H9 (cell line): ENCODE measurements around the gene PLBD1. TPM values are rescaled to one million over a fixed set of nuclear protein-coding genes. Genes with fewer than 3 reads are reported as not detected.

Experiments
- DNase-seq: peaks from one replicate; pipeline ENCODE4 v3.0.0-alpha.2; 2017
- H2AFZ ChIP-seq: one replicate; pipeline ENCODE4 v1.6.1; 2013; ENCODE audit warnings: mild to moderate bottlenecking, low read length, control low read depth, moderate library complexity
- H2AK5ac ChIP-seq: 2 replicates; pipeline ENCODE4 v1.6.1; 2013; ENCODE audit warnings: low read length, control low read depth, mixed read lengths; ENCODE audit not compliant: insufficient read length
- H2BK120ac ChIP-seq: one replicate; pipeline ENCODE4 v1.6.1; 2013; ENCODE audit warnings: low read depth, mild to moderate bottlenecking, low read length, control low read depth, inconsistent platforms; ENCODE audit not compliant: poor library complexity, severe bottlenecking
- H2BK12ac ChIP-seq: 2 replicates; pipeline ENCODE4 v1.6.1; 2013; ENCODE audit warnings: low read length, control low read depth, mixed read lengths, low read depth; ENCODE audit not compliant: insufficient read length
- H2BK15ac ChIP-seq: 2 replicates; pipeline ENCODE4 v1.6.1; 2013; ENCODE audit warnings: low read depth, low read length, control low read depth
- H2BK20ac ChIP-seq: one replicate; pipeline ENCODE4 v1.6.1; 2013; ENCODE audit warnings: low read depth, mild to moderate bottlenecking, low read length, control low read depth, inconsistent platforms; ENCODE audit not compliant: poor library complexity, severe bottlenecking
- H2BK5ac ChIP-seq: 2 replicates; pipeline ENCODE4 v1.6.1; 2013; ENCODE audit warnings: low read length, control low read depth, mixed read lengths; ENCODE audit not compliant: insufficient read length
- H3K14ac ChIP-seq: 2 replicates; pipeline ENCODE4 v1.6.1; 2013; ENCODE audit warnings: low read length, control low read depth; ENCODE audit not compliant: insufficient read depth
- H3K18ac ChIP-seq: 2 replicates; pipeline ENCODE4 v1.6.1; 2013; ENCODE audit warnings: low read depth, mild to moderate bottlenecking, mixed read lengths, low read length, control low read depth; ENCODE audit not compliant: insufficient read length
- H3K23ac ChIP-seq: 2 replicates; pipeline ENCODE4 v1.6.1; 2013; ENCODE audit warnings: low read length, control low read depth, mixed read lengths, low read depth; ENCODE audit not compliant: insufficient read length
- H3K23me2 ChIP-seq: 2 replicates; pipeline ENCODE4 v1.6.1; 2013; ENCODE audit warnings: low read depth, mild to moderate bottlenecking, mixed read lengths, low read length, control low read depth; ENCODE audit not compliant: insufficient read length, poor library complexity, severe bottlenecking
- H3K27ac ChIP-seq: 2 replicates; pipeline ENCODE4 v1.5.1; 2013; ENCODE audit warnings: low read length, control low read depth, mixed read lengths, low read depth; ENCODE audit not compliant: insufficient read length
- H3K27me3 ChIP-seq: 2 replicates; pipeline ENCODE4 v1.6.1; 2013; ENCODE audit warnings: low read length, control low read depth, inconsistent platforms; ENCODE audit not compliant: insufficient read depth
- H3K4ac ChIP-seq: 2 replicates; pipeline ENCODE4 v1.6.1; 2013; ENCODE audit warnings: low read depth, mild to moderate bottlenecking, control low read depth, inconsistent platforms, low read length, moderate library complexity
- H3K4me1 ChIP-seq: 2 replicates; pipeline ENCODE4 v1.6.1; 2013; ENCODE audit warnings: low read length, control low read depth, inconsistent platforms; ENCODE audit not compliant: insufficient read depth
- H3K4me2 ChIP-seq: 2 replicates; pipeline ENCODE4 v1.6.1; 2013; ENCODE audit warnings: low read length, control low read depth, mixed read lengths; ENCODE audit not compliant: insufficient read length, insufficient read depth
- H3K56ac ChIP-seq: 2 replicates; pipeline ENCODE4 v1.6.1; 2013; ENCODE audit warnings: low read depth, mild to moderate bottlenecking, mixed read lengths, low read length, control low read depth; ENCODE audit not compliant: insufficient read length
- H3K79me1 ChIP-seq: 2 replicates; pipeline ENCODE4 v1.6.1; 2013; ENCODE audit warnings: low read depth, mild to moderate bottlenecking, moderate library complexity, low read length, control low read depth, inconsistent platforms; ENCODE audit not compliant: insufficient read depth, poor library complexity, severe bottlenecking
- H3K79me2 ChIP-seq: 2 replicates; pipeline ENCODE4 v1.6.1; 2013; ENCODE audit warnings: low read length, control low read depth, inconsistent platforms; ENCODE audit not compliant: insufficient read depth
- H3K9ac ChIP-seq: 2 replicates; pipeline ENCODE4 v1.6.1; 2013; ENCODE audit warnings: low read length, control low read depth, mixed read lengths; ENCODE audit not compliant: insufficient read length; ENCODE audit errors: extremely low read depth
- H3K9me3 ChIP-seq: one replicate; pipeline ENCODE4 v1.6.1; 2013; ENCODE audit warnings: low read depth, low read length, inconsistent platforms; ENCODE audit not compliant: control insufficient read depth
- H3T11ph ChIP-seq: one replicate; pipeline ENCODE4 v1.6.1; 2013; ENCODE audit warnings: mild to moderate bottlenecking, low read length, control low read depth, inconsistent platforms
- H4K20me1 ChIP-seq: one replicate; pipeline ENCODE4 v1.6.1; 2013; ENCODE audit not compliant: control insufficient read depth, insufficient read length, insufficient read depth
- H4K5ac ChIP-seq: 2 replicates; pipeline ENCODE4 v1.6.1; 2013; ENCODE audit warnings: low read depth, mild to moderate bottlenecking, mixed read lengths, low read length, control low read depth; ENCODE audit not compliant: insufficient read length
- H4K8ac ChIP-seq: replicated peaks from 2 replicates; pipeline ENCODE4 v1.6.1; 2013; ENCODE audit warnings: low read length, control low read depth, mixed read lengths, low read depth; ENCODE audit not compliant: insufficient read length
- H4K91ac ChIP-seq: 2 replicates; pipeline ENCODE4 v1.6.1; 2013; ENCODE audit warnings: low read depth, mild to moderate bottlenecking, moderate library complexity, mixed read lengths, low read length, control low read depth; ENCODE audit not compliant: insufficient read length
- H3K27ac Mint-ChIP-seq, 3 experiments: 2 replicates in 2 of 3; 3 replicates in 1 of 3; pipeline ENCODE4 v1.8.0; 2020 to 2021; ENCODE audit warnings: mixed read lengths in 3 of 3, mild to moderate bottlenecking in 1 of 3, moderate library complexity in 1 of 3
- H3K27me3 Mint-ChIP-seq: 2 replicates; pipeline ENCODE4 v1.8.0; 2021; ENCODE audit warnings: low read depth, mild to moderate bottlenecking, moderate library complexity, mixed read lengths
- H3K36me3 Mint-ChIP-seq, 3 experiments: 2 replicates in 2 of 3; 3 replicates in 1 of 3; pipeline ENCODE4 v1.8.0; 2020 to 2021; ENCODE audit warnings: low read depth in 3 of 3, mixed read lengths in 3 of 3; ENCODE audit not compliant: insufficient read depth in 1 of 3
- H3K4me1 Mint-ChIP-seq, 2 experiments: 2 replicates each; pipeline ENCODE4 v1.8.0; 2020; ENCODE audit warnings: mixed read lengths in 2 of 2
- H3K4me3 Mint-ChIP-seq, 2 experiments: 2 replicates in 1 of 2; 3 replicates in 1 of 2; pipeline ENCODE4 v1.8.0; 2020 to 2021; ENCODE audit warnings: mild to moderate bottlenecking in 2 of 2, mixed read lengths in 2 of 2, moderate library complexity in 1 of 2
- H3K9me3 Mint-ChIP-seq, 2 experiments: 2 replicates in 1 of 2; 3 replicates in 1 of 2; pipeline ENCODE4 v1.8.0; 2020; ENCODE audit warnings: mild to moderate bottlenecking in 2 of 2, mixed read lengths in 2 of 2, moderate library complexity in 1 of 2
- CTCF ChIP-seq: fragments of 200-600 bp; sonication (generic); conservative IDR thresholded peaks from 3 replicates; pipeline ENCODE4 v1.8.0; 2021; ENCODE audit warnings: antibody characterized with exemption, mild to moderate bottlenecking
- WGBS: extraction: QIAGEN DNeasy Blood & Tissue Kit; methylation state at CpG from one replicate; pipeline ENCODE4 v1.1.7; 2013; ENCODE audit warnings: missing lambda C conversion rate, low lambda C conversion rate, mixed read lengths; ENCODE audit not compliant: insufficient read length; ENCODE audit errors: extremely low coverage; 5-methylcytosine and 5-hydroxymethylcytosine counted together
- total RNA-seq: library from RNA; stranded (reverse); gene quantifications from 2 replicates; pipeline ENCODE4 v1.2.1, GENCODE V29; 2021

Gene PLBD1
- total RNA-seq, 1 experiment from 2014 or later: 15.5 TPM

- H4K91ac ChIP-seq: no peak overlapping the region
Observed at GRCh38 chr12:14561677-14562238, 5.9 kb downstream of the PLBD1 start.

More at GRCh38 chr12:14561677-14562238, 5.9 kb downstream of the PLBD1 start:
- H2BK12ac ChIP-seq: no peak overlapping the region
- no peak overlapping the region for H2BK20ac ChIP-seq
- H3K9me3 Mint-ChIP-seq: no peaks in the 10 kb centered on the region; a peak in 2 of 5 replicates
- no peak overlapping the region for H4K8ac ChIP-seq
- WGBS: no CpG with 5 or more reads among the region's 9 CpGs
- H2BK5ac ChIP-seq: no peak overlapping the region
- no peak overlapping the region for H2AFZ ChIP-seq
- no peak overlapping the region for H2BK120ac ChIP-seq
- H3K14ac ChIP-seq: no peak overlapping the region
- H3K56ac ChIP-seq: no peak overlapping the region
- H3T11ph ChIP-seq: no peak overlapping the region
- no peak overlapping the region for H2AK5ac ChIP-seq
- H4K20me1 ChIP-seq: no peaks in the 10 kb centered on the region
- TF ChIP-seq CTCF: no peak
- no peak overlapping the region for H3K4ac ChIP-seq
- no peaks in the 10 kb centered on the region for H3K9me3 ChIP-seq
- no peak overlapping the region for H3K4me2 ChIP-seq
- H3K27ac Mint-ChIP-seq: no peak overlapping the region
- no peak overlapping the region for H3K27ac ChIP-seq
- H3K9ac ChIP-seq: no peak overlapping the region
- no peak overlapping the region for H3K4me3 Mint-ChIP-seq
- H3K23me2 ChIP-seq: no peaks in the 10 kb centered on the region
- peaks cover under 1 to 8% of the 10 kb centered on the region in 2 experiments; a peak in 3 of 4 replicates for H3K4me1 Mint-ChIP-seq
- H4K5ac ChIP-seq: no peak overlapping the region
- no peaks in the 10 kb centered on the region for H3K79me1 ChIP-seq
- no peak overlapping the region for H2BK15ac ChIP-seq
- H3K27me3 ChIP-seq: no peaks in the 10 kb centered on the region
- no peak overlapping the region for H3K18ac ChIP-seq
- no peaks in the 10 kb centered on the region for H3K27me3 Mint-ChIP-seq
- H3K23ac ChIP-seq: no peak overlapping the region
- DNase-seq: no peak
- no peaks in the 10 kb centered on the region for H3K79me2 ChIP-seq
- H3K36me3 Mint-ChIP-seq: no peaks in the 10 kb centered on the region; a peak in 1 of 7 replicates
- H3K4me1 ChIP-seq: no peaks in the 10 kb centered on the region
